ENCODE data around the gene DAAM1.

The DAAM1 gene

GRCh38 chr14:59331217-59331616 is 142.8 kb downstream of the DAAM1 start:
- no peak overlapping the region for H3K18ac ChIP-seq (ENCODE audit: low read depth in 1 of 2, low read length in 2 of 2)
- H2BK15ac ChIP-seq (ENCODE audit: low read depth, poor library complexity, severe bottlenecking): no peak overlapping the region
- H4K8ac ChIP-seq (ENCODE audit: low read length): no peak overlapping the region
- no peak for DNase-seq
- H3K9me3 ChIP-seq (ENCODE audit: control insufficient read depth, low read length): no peaks in the 10 kb centered on the region
- peaks cover 1% of the 10 kb centered on the region for H3K4me1 ChIP-seq (ENCODE audit: control insufficient read depth, insufficient read depth, low read depth, low read length)
- no peak overlapping the region for H3K4me2 ChIP-seq (ENCODE audit: low read length, poor library complexity, severe bottlenecking)
- H2AFZ ChIP-seq (ENCODE audit: low read depth, low read length): no peak overlapping the region
- peak overlapping the region; percentile 69 to 71 for H2BK12ac ChIP-seq (ENCODE audit: low read length in 2 of 2)
- H2BK5ac ChIP-seq (ENCODE audit: low read depth, low read length, poor library complexity, severe bottlenecking): no peak overlapping the region
- no peak overlapping the region for H3K4me3 ChIP-seq (ENCODE audit: insufficient read depth in 1 of 2, low read depth in 1 of 2, low read length in 2 of 2)
- H2AK5ac ChIP-seq (ENCODE audit: low read length, severe bottlenecking): no peak overlapping the region
- H3K27ac ChIP-seq (ENCODE audit: low read length, poor library complexity, severe bottlenecking): no peak overlapping the region
- peaks cover 9 to 32% of the 10 kb centered on the region in 2 experiments for H3K36me3 ChIP-seq (ENCODE audit: control insufficient read depth in 1 of 2, insufficient read depth in 2 of 2, low read depth in 1 of 2, low read length in 2 of 2)
- H3K4ac ChIP-seq (ENCODE audit: low read depth in 1 of 2, low read length in 2 of 2): no peak overlapping the region
- no peaks in the 10 kb centered on the region for H3K79me1 ChIP-seq (replicated peaks; ENCODE audit: low read length, poor library complexity, severe bottlenecking)
- 88% methylated on average over 2 of the region's 3 CpGs for WGBS
- no peak overlapping the region for H3K23ac ChIP-seq (ENCODE audit: low read length in 2 of 2)
- H3K27me3 ChIP-seq (ENCODE audit: control insufficient read depth in 1 of 2, insufficient read depth in 1 of 2, low read length in 2 of 2): no peaks in the 10 kb centered on the region
- H4K91ac ChIP-seq (ENCODE audit: low read length): no peak overlapping the region
- no peak overlapping the region for H3K14ac ChIP-seq (ENCODE audit: low read length in 2 of 2)
- no peak overlapping the region for H3K9ac ChIP-seq (ENCODE audit: low read length)
- no peak overlapping the region for H2BK120ac ChIP-seq (ENCODE audit: low read depth, low read length)

GRCh38 chr14:59332727-59333126 is 144.3 kb downstream of the DAAM1 start:
- peak; percentile 91 for DNase-seq
- Histone ChIP-seq H3K4me3 (ENCODE audit: insufficient read depth in 1 of 2, low read depth in 1 of 2, low read length in 2 of 2) (peak overlapping the region in 1 of 2 experiments; percentile 35), H3K36me3 (ENCODE audit: control insufficient read depth in 1 of 2, insufficient read depth in 2 of 2, low read depth in 1 of 2, low read length in 2 of 2) (peaks cover 7 to 23% of the 10 kb centered on the region in 2 experiments), H2BK120ac (ENCODE audit: low read depth, low read length) (no peak overlapping the region), H2BK12ac (ENCODE audit: low read length in 2 of 2) (no peak overlapping the region), H2BK5ac (ENCODE audit: low read depth, low read length, poor library complexity, severe bottlenecking) (no peak overlapping the region), H3K23ac (ENCODE audit: low read length in 2 of 2) (no peak overlapping the region), H4K91ac (ENCODE audit: low read length) (no peak overlapping the region), H2BK15ac (ENCODE audit: low read depth, poor library complexity, severe bottlenecking) (no peak overlapping the region), H3K18ac (ENCODE audit: low read depth in 1 of 2, low read length in 2 of 2) (peak overlapping the region; percentile 61 to 73), H3K9ac (ENCODE audit: low read length) (peak overlapping the region; percentile 75), H3K79me1 (replicated peaks; ENCODE audit: low read length, poor library complexity, severe bottlenecking) (no peaks in the 10 kb centered on the region), H3K27me3 (ENCODE audit: control insufficient read depth in 1 of 2, insufficient read depth in 1 of 2, low read length in 2 of 2) (no peaks in the 10 kb centered on the region), H3K4me1 (ENCODE audit: control insufficient read depth, insufficient read depth, low read depth, low read length) (peaks cover 1% of the 10 kb centered on the region), H4K8ac (ENCODE audit: low read length) (no peak overlapping the region), H2AFZ (ENCODE audit: low read depth, low read length) (no peak overlapping the region), H2AK5ac (ENCODE audit: low read length, severe bottlenecking) (no peak overlapping the region), H3K4ac (ENCODE audit: low read depth in 1 of 2, low read length in 2 of 2) (no peak overlapping the region), H3K9me3 (ENCODE audit: control insufficient read depth, low read length) (no peaks in the 10 kb centered on the region), H3K4me2 (ENCODE audit: low read length, poor library complexity, severe bottlenecking) (no peak overlapping the region), H3K27ac (ENCODE audit: low read length, poor library complexity, severe bottlenecking) (peak overlapping the region; percentile 19), H3K14ac (ENCODE audit: low read length in 2 of 2) (no peak overlapping the region)
- WGBS: 0% methylated on average over 2 of the region's 2 CpGs

- H4K8ac ChIP-seq (ENCODE audit: low read length): no peak overlapping the region
- peak overlapping the region; percentile 50 to 76 for H3K18ac ChIP-seq (ENCODE audit: low read depth in 1 of 2, low read length in 2 of 2)
- no peak overlapping the region for H3K4ac ChIP-seq (ENCODE audit: low read depth in 1 of 2, low read length in 2 of 2)
- H2BK120ac ChIP-seq (ENCODE audit: low read depth, low read length): no peak overlapping the region
- no peaks in the 10 kb centered on the region for H3K79me1 ChIP-seq (replicated peaks; ENCODE audit: low read length, poor library complexity, severe bottlenecking)
- peak overlapping the region; percentile 75 for H3K9ac ChIP-seq (ENCODE audit: low read length)
- H2AK5ac ChIP-seq (ENCODE audit: low read length, severe bottlenecking): no peak overlapping the region
- H3K27me3 ChIP-seq (ENCODE audit: control insufficient read depth in 1 of 2, insufficient read depth in 1 of 2, low read length in 2 of 2): no peaks in the 10 kb centered on the region
- no peak overlapping the region for H3K14ac ChIP-seq (ENCODE audit: low read length in 2 of 2)
- H3K9me3 ChIP-seq (ENCODE audit: control insufficient read depth, low read length): no peaks in the 10 kb centered on the region
- H3K23ac ChIP-seq (ENCODE audit: low read length in 2 of 2): no peak overlapping the region
- 83% methylated on average over 2 of the region's 2 CpGs for WGBS
- peak overlapping the region; percentile 49 to 68 for H2BK12ac ChIP-seq (ENCODE audit: low read length in 2 of 2)
- no peak overlapping the region for H3K4me2 ChIP-seq (ENCODE audit: low read length, poor library complexity, severe bottlenecking)
- no peak overlapping the region for H3K27ac ChIP-seq (ENCODE audit: low read length, poor library complexity, severe bottlenecking)
- H2AFZ ChIP-seq (ENCODE audit: low read depth, low read length): no peak overlapping the region
- no peak overlapping the region for H2BK5ac ChIP-seq (ENCODE audit: low read depth, low read length, poor library complexity, severe bottlenecking)
- H4K91ac ChIP-seq (ENCODE audit: low read length): peak overlapping the region; percentile 49
- peaks cover 7 to 19% of the 10 kb centered on the region in 2 experiments for H3K36me3 ChIP-seq (ENCODE audit: control insufficient read depth in 1 of 2, insufficient read depth in 2 of 2, low read depth in 1 of 2, low read length in 2 of 2)
- DNase-seq: no peak
- no peak overlapping the region for H2BK15ac ChIP-seq (ENCODE audit: low read depth, poor library complexity, severe bottlenecking)
- H3K4me1 ChIP-seq (ENCODE audit: control insufficient read depth, insufficient read depth, low read depth, low read length): peaks cover 1% of the 10 kb centered on the region
- H3K4me3 ChIP-seq (ENCODE audit: insufficient read depth in 1 of 2, low read depth in 1 of 2, low read length in 2 of 2): peak overlapping the region in 1 of 2 experiments; percentile 35
These were observed 144.8 kb downstream of the DAAM1 start for GRCh38 chr14:59333235-59333634.

GRCh38 chr14:59333668-59334067 is 145.2 kb downstream of the DAAM1 start:
- Histone ChIP-seq H3K36me3 (ENCODE audit: control insufficient read depth in 1 of 2, insufficient read depth in 2 of 2, low read depth in 1 of 2, low read length in 2 of 2) (peaks cover 7 to 15% of the 10 kb centered on the region in 2 experiments), H3K4me1 (ENCODE audit: control insufficient read depth, insufficient read depth, low read depth, low read length) (peaks cover 1% of the 10 kb centered on the region), H3K4me2 (ENCODE audit: low read length, poor library complexity, severe bottlenecking) (no peak overlapping the region), H2BK15ac (ENCODE audit: low read depth, poor library complexity, severe bottlenecking) (no peak overlapping the region), H3K4me3 (ENCODE audit: insufficient read depth in 1 of 2, low read depth in 1 of 2, low read length in 2 of 2) (peak overlapping the region in 1 of 2 experiments; percentile 35), H3K27ac (ENCODE audit: low read length, poor library complexity, severe bottlenecking) (no peak overlapping the region), H3K27me3 (ENCODE audit: control insufficient read depth in 1 of 2, insufficient read depth in 1 of 2, low read length in 2 of 2) (no peaks in the 10 kb centered on the region), H2BK120ac (ENCODE audit: low read depth, low read length) (no peak overlapping the region), H3K4ac (ENCODE audit: low read depth in 1 of 2, low read length in 2 of 2) (no peak overlapping the region), H2AK5ac (ENCODE audit: low read length, severe bottlenecking) (no peak overlapping the region), H2BK5ac (ENCODE audit: low read depth, low read length, poor library complexity, severe bottlenecking) (no peak overlapping the region), H3K9me3 (ENCODE audit: control insufficient read depth, low read length) (no peaks in the 10 kb centered on the region), H4K91ac (ENCODE audit: low read length) (no peak overlapping the region), H2BK12ac (ENCODE audit: low read length in 2 of 2) (no peak overlapping the region), H3K9ac (ENCODE audit: low read length) (peak overlapping the region; percentile 75), H3K23ac (ENCODE audit: low read length in 2 of 2) (no peak overlapping the region), H4K8ac (ENCODE audit: low read length) (no peak overlapping the region), H3K79me1 (replicated peaks; ENCODE audit: low read length, poor library complexity, severe bottlenecking) (no peaks in the 10 kb centered on the region), H3K18ac (ENCODE audit: low read depth in 1 of 2, low read length in 2 of 2) (no peak overlapping the region), H3K14ac (ENCODE audit: low read length in 2 of 2) (no peak overlapping the region), H2AFZ (ENCODE audit: low read depth, low read length) (no peak overlapping the region)
- WGBS: 93% methylated on average over 1 of the region's 1 CpG
- DNase-seq: peak; percentile 98
